ENCODE measurements around the gene PALS1. TPM values are rescaled to one million over a fixed set of nuclear protein-coding genes. Genes with fewer than 3 reads are reported as not detected.

PALS1 gene
- total RNA-seq, result 1 to 10 TPM; 6.5 to 7.0 TPM

DNA sequence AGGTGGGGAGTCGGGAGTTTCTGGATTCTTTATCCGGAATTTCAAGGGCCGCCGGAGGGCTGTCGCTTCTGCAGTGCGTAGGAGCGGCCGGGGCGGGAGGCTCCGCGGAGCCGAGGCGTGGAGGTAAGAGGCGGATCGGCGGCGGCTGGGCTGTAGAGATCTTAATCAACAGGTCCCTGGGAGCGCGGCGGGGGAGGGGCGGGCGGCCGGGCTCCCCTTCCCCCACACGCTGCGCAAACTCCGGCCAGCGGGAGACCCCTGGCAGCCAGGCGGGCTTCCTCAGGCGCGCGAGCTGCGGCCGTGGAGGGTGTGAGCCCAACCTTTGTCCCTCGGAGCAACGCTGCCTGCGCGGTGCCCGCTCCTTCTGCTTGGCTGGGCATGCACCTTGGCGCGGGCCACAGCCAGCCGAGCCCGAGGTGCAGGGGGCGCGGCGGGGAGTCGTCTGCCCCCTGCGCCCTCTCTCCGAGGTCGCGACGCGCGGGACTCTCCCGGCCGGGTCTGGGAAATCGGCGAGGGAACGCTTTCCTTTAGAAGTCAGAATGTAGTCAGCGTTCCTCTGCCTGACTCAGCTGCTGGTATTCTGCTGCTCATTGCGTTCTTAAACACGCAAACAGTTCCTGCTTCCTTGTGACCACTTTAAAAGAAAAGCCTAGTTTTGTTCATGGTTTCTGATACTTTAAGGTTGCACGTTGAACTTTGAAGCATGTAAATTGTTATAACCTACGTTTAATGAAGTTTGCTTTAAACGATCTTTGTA, at the start of gene PALS1:
PALS1 (plus strand) TSS at position 25 of the 757 bp plus-strand sequence. CDS start 37,736 bp downstream, outside the sequence.
- Mint-ChIP-seq H3K27me3 (peaks cover 12% of the 10 kb centered on the region), H3K4me3 (peak within 1 kb of the TSS; percentile 85), H3K27ac (peak within 1 kb of the TSS; percentile 71), H3K36me3 (ENCODE audit: low read depth) (no peaks in the 10 kb centered on the region), H3K4me1 (peaks cover 22% of the 10 kb centered on the region), H3K9me3 (no peaks in the 10 kb centered on the region)
- ChIA-PET POLR2A (interaction anchor here (1.3 kb wide), 1 partner anchor 118 kb away, joined by 3 read pairs; the partner anchor contains the start of gene ATP6V1D), CTCF (interaction anchor here (1.0 to 1.5 kb wide), 3 partner anchors 44 to 118 kb away, joined by 4 to 6 read pairs (median 4); partner anchors contain the start of genes ATP6V1D and EIF2S1)
- DNase-seq, result no peak

DNA sequence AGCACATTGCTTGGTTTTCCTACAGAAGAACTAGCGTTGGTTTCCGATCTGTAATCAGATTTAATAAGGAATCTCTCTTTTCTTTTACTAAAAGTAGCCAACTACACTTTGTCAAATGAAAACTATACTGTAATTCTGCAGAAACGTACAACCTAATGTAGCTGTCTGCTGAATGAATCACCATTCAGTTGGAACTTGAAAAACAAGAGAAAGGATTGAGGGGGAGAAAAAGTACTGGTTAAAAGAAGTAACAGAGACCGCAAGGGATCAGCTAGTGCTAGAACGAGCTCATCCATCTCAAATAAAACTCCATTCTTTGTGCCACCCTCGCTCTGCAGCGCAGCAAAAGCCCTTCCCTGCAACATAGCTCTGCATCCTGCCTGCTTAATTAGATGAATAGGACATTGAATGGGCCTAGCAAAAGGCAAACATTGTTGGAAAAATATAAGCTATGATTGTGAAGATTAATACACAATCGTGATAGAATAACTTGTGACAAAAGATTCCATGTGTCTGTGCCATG, 49.4 kb upstream of the PALS1 start:
- no peaks in the 10 kb centered on the region for H3K9me3 Mint-ChIP-seq
- no peaks in the 10 kb centered on the region for H3K27me3 Mint-ChIP-seq
- POLR2A ChIA-PET, result no interaction called here
- DNase-seq, result no peak
- H3K27ac Mint-ChIP-seq, result no peak overlapping the region
- CTCF ChIA-PET, result interaction anchor here (1.5 kb wide), 1 partner anchor 94 kb away, joined by 3 read pairs; no protein-coding TSS in a partner anchor
- no peak overlapping the region for H3K4me3 Mint-ChIP-seq
- peaks cover 13% of the 10 kb centered on the region for H3K4me1 Mint-ChIP-seq
- no peaks in the 10 kb centered on the region for H3K36me3 Mint-ChIP-seq (ENCODE audit: low read depth)

- Mint-ChIP-seq H3K27ac (no peak overlapping the region), H3K4me3 (no peak overlapping the region), H3K4me1 (peaks cover 18% of the 10 kb centered on the region), H3K36me3 (ENCODE audit: low read depth) (no peaks in the 10 kb centered on the region), H3K9me3 (no peaks in the 10 kb centered on the region), H3K27me3 (no peaks in the 10 kb centered on the region)
- no peak for DNase-seq
- ChIA-PET POLR2A (no interaction called here), CTCF (interaction anchor here (1.5 kb wide), 1 partner anchor 93 kb away, joined by 3 read pairs; no protein-coding TSS in a partner anchor)
Observed at GRCh38 chr14:67192366-67192765, 48.9 kb upstream of the PALS1 start.

DNA sequence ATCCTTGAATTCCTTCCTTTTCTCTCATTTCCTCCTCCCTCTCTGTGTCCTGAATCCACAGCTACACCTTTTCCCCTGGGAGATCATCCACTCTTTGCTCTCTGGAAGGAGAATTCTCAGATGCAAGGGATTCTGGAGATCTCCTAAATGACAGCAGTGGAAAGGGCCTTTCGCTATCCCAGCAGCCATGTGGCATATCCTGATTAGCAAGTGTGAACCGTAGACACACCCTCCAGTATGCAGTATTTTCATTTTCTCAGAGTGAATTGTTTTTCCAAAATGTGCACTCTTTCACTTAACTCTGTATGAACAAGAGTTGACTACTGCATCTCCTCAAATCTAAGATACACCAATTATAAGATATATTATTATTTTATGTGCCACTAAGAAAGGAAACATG, 46.0 kb upstream of the PALS1 start:
- H3K27ac Mint-ChIP-seq, result no peak overlapping the region
- ChIA-PET CTCF (interaction anchor here (0.7 kb wide), 1 partner anchor 225 kb away, joined by 3 read pairs; no protein-coding TSS in a partner anchor), POLR2A (no interaction called here)
- no peak for DNase-seq
- H3K27me3 Mint-ChIP-seq, result no peaks in the 10 kb centered on the region
- H3K4me1 Mint-ChIP-seq, result peaks cover 15% of the 10 kb centered on the region
- no peaks in the 10 kb centered on the region for H3K36me3 Mint-ChIP-seq (ENCODE audit: low read depth)
- no peak overlapping the region for H3K4me3 Mint-ChIP-seq
- H3K9me3 Mint-ChIP-seq, result no peaks in the 10 kb centered on the region

DNA sequence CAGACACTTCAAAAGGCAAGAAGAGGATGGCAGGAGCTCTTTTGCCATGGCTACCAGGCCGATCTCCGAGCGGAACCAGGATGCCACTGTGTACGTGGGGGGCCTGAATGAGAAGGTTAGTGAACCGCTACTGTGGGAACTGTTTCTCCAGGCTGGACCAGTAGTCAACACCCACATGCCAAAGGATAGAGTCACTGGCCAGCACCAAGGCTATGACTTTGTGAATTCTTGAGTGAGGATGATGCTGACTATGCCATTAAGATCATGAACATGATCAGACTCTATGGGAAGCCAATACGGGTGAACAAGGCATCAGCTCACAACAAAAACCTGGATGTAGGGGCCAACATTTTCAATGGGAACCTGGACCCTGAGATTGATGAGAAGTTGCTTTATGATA, 42.2 kb upstream of the PALS1 start:
- Mint-ChIP-seq H3K27ac (no peak overlapping the region), H3K4me1 (peaks cover 15% of the 10 kb centered on the region), H3K36me3 (ENCODE audit: low read depth) (no peaks in the 10 kb centered on the region), H3K4me3 (no peak overlapping the region), H3K9me3 (no peaks in the 10 kb centered on the region), H3K27me3 (peaks cover 3% of the 10 kb centered on the region)
- CTCF ChIA-PET, result no interaction called here
- DNase-seq, result no peak
- POLR2A ChIA-PET, result no interaction called here

GRCh38 chr14:67207810-67208209, 33.4 kb upstream of the PALS1 start:
- H3K4me1 Mint-ChIP-seq, result no peaks in the 10 kb centered on the region
- ChIA-PET CTCF (no interaction called here), POLR2A (no interaction called here)
- no peaks in the 10 kb centered on the region for H3K9me3 Mint-ChIP-seq
- H3K27ac Mint-ChIP-seq, result no peak overlapping the region
- H3K4me3 Mint-ChIP-seq, result no peak overlapping the region
- H3K27me3 Mint-ChIP-seq, result peaks cover 3% of the 10 kb centered on the region
- DNase-seq, result no peak
- no peaks in the 10 kb centered on the region for H3K36me3 Mint-ChIP-seq (ENCODE audit: low read depth)

- Mint-ChIP-seq H3K27me3 (no peaks in the 10 kb centered on the region), H3K36me3 (ENCODE audit: low read depth) (no peaks in the 10 kb centered on the region), H3K4me1 (no peaks in the 10 kb centered on the region), H3K9me3 (no peaks in the 10 kb centered on the region), H3K27ac (no peak overlapping the region), H3K4me3 (no peak overlapping the region)
- CTCF ChIA-PET, result no interaction called here
- no peak for DNase-seq
- POLR2A ChIA-PET, result no interaction called here
Observed at GRCh38 chr14:67218126-67218525, 23.1 kb upstream of the PALS1 start.

GRCh38 chr14:67221248-67221981, 19.8 kb upstream of the PALS1 start:
- POLR2A ChIA-PET, result no interaction called here
- DNase-seq, result no peak
- H3K4me3 Mint-ChIP-seq, result no peak overlapping the region
- no peaks in the 10 kb centered on the region for H3K9me3 Mint-ChIP-seq
- H3K27ac Mint-ChIP-seq, result no peak overlapping the region
- no peaks in the 10 kb centered on the region for H3K4me1 Mint-ChIP-seq
- H3K27me3 Mint-ChIP-seq, result peaks cover 2% of the 10 kb centered on the region
- no peaks in the 10 kb centered on the region for H3K36me3 Mint-ChIP-seq (ENCODE audit: low read depth)
- CTCF ChIA-PET, result interaction anchor here (0.5 to 0.6 kb wide), 2 partner anchors 65 to 1558 kb away, joined by 3 to 4 read pairs; no protein-coding TSS in a partner anchor

DNA sequence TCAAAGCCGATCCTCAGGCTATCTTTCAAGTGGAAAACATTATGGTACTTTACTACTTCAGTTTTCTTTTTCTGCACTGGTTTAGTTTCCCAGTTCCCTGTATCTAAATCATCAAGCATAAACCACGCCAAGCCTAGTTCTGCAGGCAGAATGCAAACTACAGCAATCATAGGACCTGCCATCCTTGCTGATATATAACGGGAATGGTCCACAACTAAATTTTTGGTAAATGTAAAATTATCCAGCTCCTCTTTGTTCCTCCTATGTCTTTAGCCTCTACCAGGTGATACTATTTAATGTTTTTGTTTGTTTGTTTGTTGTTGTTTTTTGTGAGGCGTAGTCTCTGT, 19.3 kb upstream of the PALS1 start:
- POLR2A ChIA-PET, result no interaction called here
- no peaks in the 10 kb centered on the region for H3K4me1 Mint-ChIP-seq
- no peak overlapping the region for H3K27ac Mint-ChIP-seq
- CTCF ChIA-PET, result interaction anchor here (0.5 to 0.6 kb wide), 2 partner anchors 64 to 1559 kb away, joined by 3 to 4 read pairs; no protein-coding TSS in a partner anchor
- no peaks in the 10 kb centered on the region for H3K36me3 Mint-ChIP-seq (ENCODE audit: low read depth)
- no peaks in the 10 kb centered on the region for H3K9me3 Mint-ChIP-seq
- H3K4me3 Mint-ChIP-seq, result no peak overlapping the region
- peaks cover 2% of the 10 kb centered on the region for H3K27me3 Mint-ChIP-seq
- no peak for DNase-seq

GRCh38 chr14:67225523-67225922, 15.7 kb upstream of the PALS1 start:
- DNase-seq, result no peak
- POLR2A ChIA-PET, result interaction anchor here (2.3 kb wide), 1 partner anchor 11 kb away, joined by 5 read pairs; no protein-coding TSS in a partner anchor
- Mint-ChIP-seq H3K27ac (no peak overlapping the region), H3K36me3 (ENCODE audit: low read depth) (no peaks in the 10 kb centered on the region), H3K9me3 (no peaks in the 10 kb centered on the region), H3K4me3 (no peak overlapping the region), H3K4me1 (no peaks in the 10 kb centered on the region), H3K27me3 (peaks cover 2% of the 10 kb centered on the region)
- CTCF ChIA-PET, result interaction anchor here (1.4 kb wide), 1 partner anchor 12 kb away, joined by 4 read pairs; no protein-coding TSS in a partner anchor

GRCh38 chr14:67228325-67228984, 12.8 kb upstream of the PALS1 start:
- no peak for DNase-seq
- POLR2A ChIA-PET, result no interaction called here
- no peak overlapping the region for H3K4me3 Mint-ChIP-seq

GRCh38 chr14:67232066-67232465, 9.2 kb upstream of the PALS1 start:
- Mint-ChIP-seq H3K4me1 (no peaks in the 10 kb centered on the region), H3K27me3 (peaks cover 4% of the 10 kb centered on the region), H3K4me3 (no peak overlapping the region), H3K36me3 (ENCODE audit: low read depth) (no peaks in the 10 kb centered on the region), H3K9me3 (no peaks in the 10 kb centered on the region), H3K27ac (no peak overlapping the region)
- DNase-seq, result no peak
- CTCF ChIA-PET, result interaction anchor here (0.6 kb wide), 1 partner anchor 235 kb away, joined by 3 read pairs; no protein-coding TSS in a partner anchor
- POLR2A ChIA-PET, result interaction anchor here (0.9 kb wide), 1 partner anchor 9 kb away, joined by 3 read pairs; no protein-coding TSS in a partner anchor

More at GRCh38 chr14:67228325-67228984, 12.8 kb upstream of the PALS1 start:
- Mint-ChIP-seq H3K36me3 (ENCODE audit: low read depth) (no peaks in the 10 kb centered on the region), H3K4me1 (no peaks in the 10 kb centered on the region), H3K27ac (no peak overlapping the region), H3K9me3 (no peaks in the 10 kb centered on the region), H3K27me3 (peaks cover 2% of the 10 kb centered on the region)
- CTCF ChIA-PET, result interaction anchor here (0.7 kb wide), 1 partner anchor 580 kb away, joined by 3 read pairs; no protein-coding TSS in a partner anchor

Measured in activated CD4-positive, alpha-beta memory T cell treated with anti-CD3 and anti-CD28 coated beads, Interleukin-2, amount 10 ng/mL, durations not matched to agents 7 days and 5 days (primary cell).